ENCODE data around the gene TOR1AIP2. TPM values are rescaled to one million over a fixed set of nuclear protein-coding genes. Genes with fewer than 3 reads are reported as not detected.

TOR1AIP2 gene
- total RNA-seq, 2 experiments from 2014 or later = 71.6 to 72.7 TPM

DNA sequence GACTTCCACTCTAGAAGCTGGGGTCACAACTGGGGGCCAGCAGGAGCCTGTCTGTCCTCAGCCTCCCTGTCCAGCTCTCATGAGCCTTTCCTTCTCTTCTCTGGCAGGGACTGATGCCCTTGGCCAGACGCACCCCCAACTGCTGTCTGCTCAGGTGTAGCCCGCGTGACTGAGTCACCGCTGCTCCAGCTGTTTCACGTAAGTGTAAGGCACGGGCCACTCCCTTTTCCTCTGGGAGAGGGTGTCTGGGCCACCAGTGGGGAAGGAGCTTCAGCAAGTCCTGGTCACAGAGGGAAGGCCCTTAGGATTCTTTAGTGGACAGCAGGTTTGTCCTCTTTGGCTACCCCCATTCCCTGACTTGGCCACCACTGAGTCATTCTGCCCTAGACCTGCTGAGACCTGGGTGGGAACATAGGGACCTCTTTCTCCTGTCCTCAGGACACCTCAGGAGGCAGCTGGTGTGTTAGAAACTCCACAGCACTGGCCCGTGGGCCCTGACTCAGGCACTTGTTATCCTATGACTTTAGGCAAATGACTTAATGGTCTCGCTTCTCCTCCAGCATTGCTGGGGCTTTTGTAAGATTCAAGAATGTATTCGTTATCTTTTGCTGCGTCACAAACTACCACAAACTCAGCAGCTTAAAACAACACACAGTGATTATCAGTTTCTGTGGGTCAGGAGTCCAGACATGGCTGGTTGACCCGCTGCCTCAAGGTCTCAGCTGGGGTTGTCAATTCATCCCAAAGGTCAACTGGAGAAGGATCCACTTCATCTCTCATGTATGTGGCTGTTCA is 69.7 kb downstream of the TOR1AIP2 start:
- Histone ChIP-seq H3K4me3 (ENCODE audit: low read length) (no peak overlapping the region), H3K9me3 (ENCODE audit: control insufficient read depth in 1 of 2, insufficient read depth in 1 of 2, low read length in 2 of 2) (no peaks in the 10 kb centered on the region), H3K36me3 (ENCODE audit: insufficient read depth, low read length) (no peaks in the 10 kb centered on the region), H3K4me1 (ENCODE audit: insufficient read depth, low read length) (peaks cover 4% of the 10 kb centered on the region), H3K27me3 (ENCODE audit: control insufficient read depth in 1 of 2, insufficient read depth in 2 of 2, low read length in 2 of 2) (no peaks in the 10 kb centered on the region), H3K27ac (ENCODE audit: low read depth in 1 of 2, low read length in 2 of 2) (no peak overlapping the region)
- H3K27ac Mint-ChIP-seq = no peak overlapping the region
- ChIA-PET POLR2A (no interaction called here), CTCF (interaction anchor here (1.1 kb wide), 1 partner anchor 101 kb away, joined by 3 read pairs; no protein-coding TSS in a partner anchor)
- H3K9me3 Mint-ChIP-seq = no peaks in the 10 kb centered on the region
- H3K36me3 Mint-ChIP-seq (ENCODE audit: low read depth) = no peaks in the 10 kb centered on the region
- TF ChIP-seq, protein P1, sequence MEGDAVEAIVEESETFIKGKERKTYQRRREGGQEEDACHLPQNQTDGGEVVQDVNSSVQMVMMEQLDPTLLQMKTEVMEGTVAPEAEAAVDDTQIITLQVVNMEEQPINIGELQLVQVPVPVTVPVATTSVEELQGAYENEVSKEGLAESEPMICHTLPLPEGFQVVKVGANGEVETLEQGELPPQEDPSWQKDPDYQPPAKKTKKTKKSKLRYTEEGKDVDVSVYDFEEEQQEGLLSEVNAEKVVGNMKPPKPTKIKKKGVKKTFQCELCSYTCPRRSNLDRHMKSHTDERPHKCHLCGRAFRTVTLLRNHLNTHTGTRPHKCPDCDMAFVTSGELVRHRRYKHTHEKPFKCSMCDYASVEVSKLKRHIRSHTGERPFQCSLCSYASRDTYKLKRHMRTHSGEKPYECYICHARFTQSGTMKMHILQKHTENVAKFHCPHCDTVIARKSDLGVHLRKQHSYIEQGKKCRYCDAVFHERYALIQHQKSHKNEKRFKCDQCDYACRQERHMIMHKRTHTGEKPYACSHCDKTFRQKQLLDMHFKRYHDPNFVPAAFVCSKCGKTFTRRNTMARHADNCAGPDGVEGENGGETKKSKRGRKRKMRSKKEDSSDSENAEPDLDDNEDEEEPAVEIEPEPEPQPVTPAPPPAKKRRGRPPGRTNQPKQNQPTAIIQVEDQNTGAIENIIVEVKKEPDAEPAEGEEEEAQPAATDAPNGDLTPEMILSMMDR (IDR thresholded peaks at IDR 0.05) = no peak
- DNase-seq = no peak
- H3K27me3 Mint-ChIP-seq = peaks cover 5% of the 10 kb centered on the region
- ATAC-seq (ENCODE audit: poor library complexity) = no peak
- intact Hi-C loops (cut with DNase I, micrococcal nuclease) = loop anchor here in 1 of 2 experiments (5.0 to 10.0 kb wide), 2 partner anchors 369 to 553 kb away; no protein-coding TSS in a partner anchor
- no peak overlapping the region for H3K4me3 Mint-ChIP-seq
- H3K4me1 Mint-ChIP-seq (ENCODE audit: low read depth) = peaks cover 5% of the 10 kb centered on the region

DNA sequence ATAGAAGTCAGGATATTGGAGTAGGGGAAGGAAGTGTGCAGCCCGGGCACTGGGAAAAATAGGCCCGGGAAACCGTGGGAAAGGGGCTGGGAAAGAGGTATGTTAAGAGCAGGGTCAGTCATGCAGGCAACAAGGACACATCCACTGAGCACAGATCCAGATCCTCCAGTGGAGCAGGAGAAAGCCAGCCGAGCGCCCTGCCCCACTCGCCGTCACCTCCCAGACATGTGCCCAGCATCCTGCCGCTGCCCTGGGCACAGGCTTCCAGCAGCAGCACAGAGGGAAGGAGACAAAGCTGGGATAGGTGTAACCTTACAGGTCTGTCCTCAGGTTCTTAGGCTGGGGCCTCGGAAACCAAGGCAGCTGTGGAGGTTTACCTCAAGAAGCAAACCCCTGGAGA is 70.3 kb downstream of the TOR1AIP2 start:
- ChIA-PET CTCF (interaction anchor here (1.1 kb wide), 1 partner anchor 101 kb away, joined by 3 read pairs; no protein-coding TSS in a partner anchor), POLR2A (interaction anchor here (0.8 kb wide), 1 partner anchor 9 kb away, joined by 3 read pairs; no protein-coding TSS in a partner anchor)
- Histone ChIP-seq H3K27ac (ENCODE audit: low read depth in 1 of 2, low read length in 2 of 2) (no peak overlapping the region), H3K9me3 (ENCODE audit: control insufficient read depth in 1 of 2, insufficient read depth in 1 of 2, low read length in 2 of 2) (no peaks in the 10 kb centered on the region), H3K4me1 (ENCODE audit: insufficient read depth, low read length) (peaks cover 4% of the 10 kb centered on the region), H3K27me3 (ENCODE audit: control insufficient read depth in 1 of 2, insufficient read depth in 2 of 2, low read length in 2 of 2) (no peaks in the 10 kb centered on the region), H3K4me3 (ENCODE audit: low read length) (no peak overlapping the region), H3K36me3 (ENCODE audit: insufficient read depth, low read length) (no peaks in the 10 kb centered on the region)
- H3K4me3 Mint-ChIP-seq = no peak overlapping the region
- no peaks in the 10 kb centered on the region for H3K36me3 Mint-ChIP-seq (ENCODE audit: low read depth)
- H3K9me3 Mint-ChIP-seq = no peaks in the 10 kb centered on the region
- H3K4me1 Mint-ChIP-seq (ENCODE audit: low read depth) = peaks cover 5% of the 10 kb centered on the region
- H3K27ac Mint-ChIP-seq = no peak overlapping the region
- ATAC-seq (ENCODE audit: poor library complexity) (no peak), DNase-seq (no peak)
- intact Hi-C loops (cut with DNase I, micrococcal nuclease) = loop anchor here in 1 of 2 experiments (5.0 to 10.0 kb wide), 2 partner anchors 370 to 552 kb away; no protein-coding TSS in a partner anchor
- TF ChIP-seq, protein P1 (IDR thresholded peaks at IDR 0.05) = no peak
- H3K27me3 Mint-ChIP-seq = peaks cover 5% of the 10 kb centered on the region

DNA sequence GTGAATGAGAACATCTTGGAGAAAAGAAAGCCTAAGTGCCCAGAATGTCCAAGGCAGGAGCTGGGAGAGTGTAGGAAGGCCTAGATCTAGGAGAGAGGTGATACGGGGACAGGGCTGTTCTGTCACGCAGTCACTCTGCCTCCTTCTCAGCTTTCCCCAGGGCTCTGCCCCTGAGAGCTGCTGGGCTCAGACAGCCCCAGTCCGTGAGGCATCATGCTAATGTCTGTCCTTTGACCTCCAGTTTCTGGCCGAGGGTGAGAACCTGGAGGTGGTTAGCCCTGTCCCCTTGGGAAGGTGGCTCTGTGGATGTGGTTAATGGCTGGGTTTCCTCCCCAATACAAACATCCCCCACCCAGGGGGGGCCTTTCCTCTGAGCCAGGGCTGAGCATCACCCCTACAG is 71.3 kb downstream of the TOR1AIP2 start:
- no peak overlapping the region for H3K27ac Mint-ChIP-seq
- no peaks in the 10 kb centered on the region for H3K9me3 Mint-ChIP-seq
- DNase-seq (no peak), ATAC-seq (ENCODE audit: poor library complexity) (no peak)
- Histone ChIP-seq H3K4me3 (ENCODE audit: low read length) (no peak overlapping the region), H3K36me3 (ENCODE audit: insufficient read depth, low read length) (no peaks in the 10 kb centered on the region), H3K4me1 (ENCODE audit: insufficient read depth, low read length) (peaks cover 4% of the 10 kb centered on the region), H3K27ac (ENCODE audit: low read depth in 1 of 2, low read length in 2 of 2) (no peak overlapping the region), H3K9me3 (ENCODE audit: control insufficient read depth in 1 of 2, insufficient read depth in 1 of 2, low read length in 2 of 2) (no peaks in the 10 kb centered on the region), H3K27me3 (ENCODE audit: control insufficient read depth in 1 of 2, insufficient read depth in 2 of 2, low read length in 2 of 2) (no peaks in the 10 kb centered on the region)
- TF ChIP-seq, protein P1 (IDR thresholded peaks at IDR 0.05) = no peak
- ChIA-PET CTCF (interaction anchor here (1.2 kb wide), 1 partner anchor 8 kb away, joined by 5 read pairs; no protein-coding TSS in a partner anchor), POLR2A (interaction anchor here (0.8 kb wide), 1 partner anchor 10 kb away, joined by 3 read pairs; no protein-coding TSS in a partner anchor)
- peaks cover 5% of the 10 kb centered on the region for H3K27me3 Mint-ChIP-seq
- H3K36me3 Mint-ChIP-seq (ENCODE audit: low read depth) = no peaks in the 10 kb centered on the region
- H3K4me3 Mint-ChIP-seq = no peak overlapping the region
- peaks cover 5% of the 10 kb centered on the region for H3K4me1 Mint-ChIP-seq (ENCODE audit: low read depth)
- intact Hi-C loops (cut with DNase I, micrococcal nuclease) = loop anchor here in 1 of 2 experiments (5.0 to 10.0 kb wide), 2 partner anchors 371 to 552 kb away; no protein-coding TSS in a partner anchor

Measured in CD4-positive, alpha-beta T cell (primary cell).